GM20431 (cell line): Measurements from ENCODE around the gene VAMP8.
"Not testable (repeated sequence)": the region's sequence is repeated elsewhere in the genome, so short reads cannot be mapped to it uniquely, and the experiment has no call there.

Experiments
- in situ Hi-C: fragments of 300-500 bp; cut with MseI, MboI; formaldehyde crosslinking; loops from one replicate; pipeline ENCODE4 v1.15.0; 2020; ENCODE audit warnings: low sequenced_read_pairs; ENCODE audit not compliant: unreplicated experiment

VAMP8 gene

DNA sequence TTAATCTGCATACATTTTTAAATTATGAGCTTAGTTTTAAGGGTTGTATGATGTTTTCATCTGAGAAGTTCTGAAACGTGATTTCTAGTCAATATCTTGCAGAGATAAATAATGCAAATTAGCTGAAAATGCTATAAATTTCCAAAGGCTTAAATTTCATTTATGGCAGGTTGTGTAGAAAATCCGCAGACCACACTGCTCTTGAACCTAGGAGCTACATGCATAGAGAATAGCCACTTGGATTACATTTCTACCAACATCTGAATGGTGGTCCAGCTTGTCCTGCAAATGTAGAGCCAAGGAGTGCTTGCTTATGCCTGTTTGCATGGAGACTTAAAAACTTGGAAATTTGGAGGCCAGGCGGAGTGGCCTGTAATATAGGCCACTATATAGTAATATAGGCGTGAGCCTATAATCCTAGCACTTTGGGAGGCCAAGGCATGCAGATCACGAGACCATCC lies 31.6 kb upstream of the VAMP8 start:
- in situ Hi-C loops = no loop called here

- in situ Hi-C loops = no loop called here
These were observed 30.1 kb upstream of the VAMP8 start for GRCh38 chr2:85547089-85547858.

GRCh38 chr2:85547859-85548607 lies 29.4 kb upstream of the VAMP8 start:
- in situ Hi-C loops = no loop called here

GRCh38 chr2:85548608-85548900 lies 28.8 kb upstream of the VAMP8 start:
- in situ Hi-C loops = no loop called here

DNA sequence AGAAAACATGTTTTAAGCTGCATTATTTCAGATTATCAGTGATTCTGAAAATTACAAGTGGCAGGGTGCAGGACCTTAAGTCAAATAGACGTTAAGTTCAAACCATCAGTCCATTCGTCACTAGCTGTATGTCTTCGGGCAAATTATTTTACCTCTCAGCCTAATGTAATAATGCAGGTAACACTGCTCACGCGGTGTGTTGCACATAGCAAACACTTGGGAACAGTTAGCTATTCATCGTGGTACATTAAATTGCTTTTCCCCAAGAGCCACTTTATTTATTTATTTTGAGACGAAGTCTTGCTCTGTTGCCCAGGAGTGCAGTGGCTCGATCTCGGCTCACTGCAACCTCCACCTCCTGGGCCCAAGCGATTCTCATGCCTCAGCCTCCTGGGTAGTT lies 28.3 kb upstream of the VAMP8 start:
- in situ Hi-C loops = no loop called here

GRCh38 chr2:85549826-85550225 lies 27.6 kb upstream of the VAMP8 start:
- in situ Hi-C loops = loop anchor here (10.0 kb wide), 1 partner anchor 125 kb away; no protein-coding TSS in a partner anchor

- in situ Hi-C loops = loop anchor here (10.0 kb wide), 1 partner anchor 126 kb away; no protein-coding TSS in a partner anchor
These were observed 26.9 kb upstream of the VAMP8 start for GRCh38 chr2:85550486-85550885.

- in situ Hi-C loops = loop anchor here (10.0 kb wide), 1 partner anchor 127 kb away; no protein-coding TSS in a partner anchor
These were observed 25.4 kb upstream of the VAMP8 start for GRCh38 chr2:85551698-85552678.

DNA sequence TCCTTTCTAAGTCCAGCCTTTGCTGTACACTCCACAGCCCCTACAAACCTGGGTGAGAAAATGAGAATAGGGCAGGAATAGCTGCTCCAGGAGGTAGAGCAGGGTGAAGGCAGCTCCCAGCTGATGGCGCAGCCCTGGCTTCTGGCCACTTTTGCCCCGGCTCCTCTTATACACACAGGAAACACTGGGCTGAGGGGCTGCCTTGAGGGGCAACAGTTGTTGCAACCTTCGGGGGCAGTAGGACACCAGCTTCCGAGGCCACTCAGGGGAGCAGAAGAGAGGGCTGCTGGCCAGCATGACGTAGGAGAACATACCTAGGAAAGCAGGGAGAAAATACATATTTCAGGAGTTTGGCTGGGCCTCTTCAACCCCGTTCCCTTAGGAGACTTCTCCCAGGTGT lies 24.2 kb upstream of the VAMP8 start:
- in situ Hi-C loops = loop anchor here (10.0 kb wide), 1 partner anchor 128 kb away; no protein-coding TSS in a partner anchor

- in situ Hi-C loops = loop anchor here (10.0 kb wide), 1 partner anchor 130 kb away; no protein-coding TSS in a partner anchor
These were observed 22.3 kb upstream of the VAMP8 start for GRCh38 chr2:85554980-85555612.

- in situ Hi-C loops = loop anchor here (10.0 kb wide), 1 partner anchor 132 kb away; no protein-coding TSS in a partner anchor
These were observed 20.3 kb upstream of the VAMP8 start for GRCh38 chr2:85557130-85557529.

DNA sequence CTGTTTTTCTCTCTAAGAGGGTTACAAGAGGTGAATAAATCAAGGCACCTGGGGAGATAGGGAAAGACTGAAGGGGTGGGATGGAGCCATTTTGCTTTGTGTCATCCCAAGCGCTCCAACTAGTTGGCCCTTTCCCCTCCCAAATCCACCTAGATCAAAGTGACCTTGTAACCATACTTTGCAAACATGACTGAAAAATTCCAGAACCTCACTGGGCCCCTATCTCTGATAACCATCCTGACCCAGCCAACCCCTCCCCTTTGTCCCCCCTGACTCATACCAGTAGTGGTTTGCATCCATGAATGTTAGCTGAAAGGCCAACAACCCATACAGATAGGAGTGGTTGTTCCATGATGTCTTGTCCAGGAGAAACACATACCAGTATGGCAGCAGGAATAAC lies 19.2 kb upstream of the VAMP8 start:
- in situ Hi-C loops = loop anchor here (10.0 kb wide), 1 partner anchor 133 kb away; no protein-coding TSS in a partner anchor

- in situ Hi-C loops = not testable (repeated sequence)
These were observed 17.0 kb upstream of the VAMP8 start for GRCh38 chr2:85560403-85560726.

DNA sequence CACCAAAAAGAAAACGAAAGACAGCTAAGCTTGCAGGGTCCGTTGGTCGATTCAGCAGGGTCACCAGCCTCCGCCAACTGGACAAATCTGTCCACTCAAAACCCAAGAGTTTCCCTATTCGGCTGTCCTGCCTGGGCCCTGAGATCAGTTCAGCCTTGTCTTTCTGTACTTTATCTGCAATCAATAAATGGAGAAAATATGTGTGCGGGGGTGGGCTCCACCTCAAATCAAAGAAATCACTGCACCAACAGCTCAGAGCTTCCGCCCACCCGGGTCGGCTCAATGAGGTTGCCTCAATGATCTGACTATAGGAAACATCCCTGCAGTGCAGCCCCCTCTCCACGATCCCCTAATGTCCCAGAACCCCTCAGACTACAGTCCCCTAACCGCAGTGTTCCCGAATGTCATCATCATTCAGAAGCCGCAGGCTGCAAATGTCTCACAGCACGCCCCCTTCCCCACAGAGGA lies 16.5 kb upstream of the VAMP8 start:
- in situ Hi-C loops = no loop called here

DNA sequence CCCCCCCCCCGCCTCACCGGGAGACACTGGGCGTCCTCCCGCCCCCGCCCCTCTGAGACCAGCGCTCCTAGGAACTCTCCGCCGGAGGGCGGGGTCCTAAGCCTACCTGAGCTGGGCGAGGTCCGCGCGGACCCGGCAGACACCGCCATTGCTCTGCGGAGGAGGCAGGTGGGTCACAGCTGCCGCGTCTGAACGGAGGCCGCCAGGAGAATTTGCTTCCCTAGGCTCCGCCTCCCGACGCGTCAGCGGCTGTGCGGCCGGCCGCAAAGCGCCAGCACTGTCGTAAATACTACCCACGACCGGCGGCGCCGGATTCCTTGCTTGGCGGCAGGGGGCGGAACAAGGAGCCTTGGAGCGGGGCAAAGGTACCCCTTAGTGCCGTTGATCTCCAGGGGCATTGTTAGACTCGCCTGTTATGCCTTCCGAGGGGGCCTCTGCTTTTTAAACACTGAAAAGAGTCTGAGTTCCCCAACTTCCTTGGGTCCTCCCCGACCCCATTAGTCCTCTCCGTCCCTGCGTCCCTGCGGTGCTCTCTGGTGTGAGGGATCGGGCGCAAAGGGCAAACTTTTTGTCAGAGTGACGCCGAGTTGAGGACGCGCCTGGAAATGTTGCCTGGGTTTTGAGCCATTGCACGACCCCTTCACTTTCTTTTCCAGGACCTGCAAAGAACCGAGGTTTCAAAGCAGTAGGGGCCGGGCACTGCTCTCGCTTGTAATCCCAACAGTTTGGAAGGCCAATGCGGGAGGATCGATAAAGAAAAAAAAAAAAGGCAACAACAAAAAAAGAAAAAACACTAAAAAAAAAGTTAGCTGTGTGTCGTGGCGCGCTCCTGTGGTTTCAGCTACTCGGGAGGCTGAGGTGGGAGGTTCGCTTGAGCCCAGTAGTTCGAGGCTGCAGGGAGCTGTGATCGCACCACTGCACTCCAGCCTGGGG lies 15.8 kb upstream of the VAMP8 start, which contains the start of gene GGCX:
GGCX (minus strand) TSS at position 214 of the 933 bp plus-strand sequence; CDS start at position 149, 65 bp downstream.
- in situ Hi-C loops = no loop called here

- in situ Hi-C loops = no loop called here
These were observed 13.2 kb upstream of the VAMP8 start for GRCh38 chr2:85564144-85564563.

DNA sequence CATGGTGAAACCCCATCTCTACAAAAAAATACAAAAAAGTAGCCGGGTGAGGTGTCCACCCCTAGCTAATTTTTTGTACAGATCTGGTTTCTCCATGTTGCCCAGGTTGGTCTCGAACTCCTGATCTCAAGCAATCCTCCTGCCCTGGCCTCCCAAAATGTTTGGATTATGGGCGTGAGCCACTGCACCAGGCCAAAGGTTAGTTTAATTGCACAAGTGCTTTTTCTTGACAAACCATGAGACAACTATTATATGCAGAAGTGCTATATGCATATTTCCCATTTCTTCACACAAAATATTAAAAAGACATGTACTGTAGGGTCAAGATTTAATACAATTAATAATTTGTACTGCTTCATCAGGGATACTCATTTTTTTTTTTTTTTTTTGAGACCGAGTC lies 11.1 kb upstream of the VAMP8 start:
- in situ Hi-C loops = no loop called here

- in situ Hi-C loops = no loop called here
These were observed 1.6 kb upstream of the VAMP8 start for GRCh38 chr2:85575739-85576138.
